Glomerular endothelial cell (primary cell): ENCODE results near the gene SENP6. TPM values are rescaled to one million over a fixed set of nuclear protein-coding genes. Genes with fewer than 3 reads are reported as not detected.
"Not testable (repeated sequence)": the region's sequence is repeated elsewhere in the genome, so short reads cannot be mapped to it uniquely, and the experiment has no call there.

Experiments
- DNase-seq: peaks from one replicate; pipeline ENCODE4 v3.0.0-alpha.2; 2011; ENCODE audit warnings: low read depth, low spot score; ENCODE audit errors: extremely low read depth
- total RNA-seq: library from RNA; depleted of rRNA; stranded (reverse); fragments of >200 nt; gene quantifications from 2 replicates; pipeline ENCODE4 v1.2.3, GENCODE V29; 2015

The SENP6 gene
- total RNA-seq, 1 donor from 2014 or later, result 76.7 TPM

DNA sequence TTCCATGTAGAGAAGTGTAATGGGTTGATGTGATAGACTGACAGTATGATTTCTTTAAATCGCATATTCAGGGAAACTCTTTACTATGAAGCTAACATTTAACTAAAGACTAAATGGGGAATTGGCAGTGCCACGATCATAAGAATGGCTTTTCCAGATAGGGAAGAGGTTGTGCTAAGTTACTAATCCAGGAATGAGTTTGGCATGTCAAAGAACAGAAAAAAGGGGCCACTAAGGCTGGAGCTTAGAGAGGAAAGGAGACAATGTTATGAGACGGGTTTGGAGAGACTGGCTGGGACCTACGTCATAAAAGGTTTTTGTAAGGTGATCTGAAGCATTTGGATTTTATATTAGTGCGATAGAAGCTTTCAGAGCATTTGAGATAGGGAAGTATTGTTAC is 40.6 kb downstream of the SENP6 start:
- DNase-seq, result no peak

DNA sequence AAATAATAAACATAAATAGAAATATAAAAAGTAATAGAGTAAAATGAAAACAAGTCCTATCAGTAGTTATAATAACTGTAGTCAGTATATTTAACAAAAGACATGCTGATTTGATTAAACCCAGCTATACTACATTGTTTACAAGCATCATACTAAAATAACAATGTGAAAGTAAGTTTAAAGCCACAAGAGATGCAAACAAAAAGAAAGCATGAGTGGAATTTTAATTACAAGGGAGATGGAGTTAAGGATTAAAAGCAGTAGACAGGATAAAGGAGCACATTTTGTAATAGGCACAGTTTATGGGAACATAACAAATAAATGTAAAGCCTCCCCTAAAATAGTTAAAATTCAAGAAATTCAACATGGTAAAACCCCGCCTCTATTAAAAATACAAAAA is 41.5 kb downstream of the SENP6 start:
- no peak for DNase-seq

DNA sequence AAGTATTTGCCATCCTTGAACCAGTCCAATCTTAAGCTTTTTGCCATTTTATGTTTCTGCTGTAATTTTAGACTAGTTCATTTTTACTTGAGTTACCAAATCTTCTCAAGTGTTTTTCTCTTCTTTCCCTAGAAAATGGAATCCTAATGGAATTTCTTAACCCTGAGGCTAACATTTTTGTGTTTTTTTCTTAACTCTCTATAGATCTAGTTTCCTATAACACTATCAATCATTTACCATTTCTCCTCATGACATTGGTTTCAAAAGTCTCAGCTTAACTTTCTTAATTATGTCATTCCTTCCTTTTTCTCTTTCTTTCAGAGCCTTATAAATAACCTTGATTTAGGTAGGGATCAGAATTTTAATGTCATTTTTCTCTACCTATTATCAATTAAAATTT is 54.8 kb downstream of the SENP6 start:
- no peak for DNase-seq

DNA sequence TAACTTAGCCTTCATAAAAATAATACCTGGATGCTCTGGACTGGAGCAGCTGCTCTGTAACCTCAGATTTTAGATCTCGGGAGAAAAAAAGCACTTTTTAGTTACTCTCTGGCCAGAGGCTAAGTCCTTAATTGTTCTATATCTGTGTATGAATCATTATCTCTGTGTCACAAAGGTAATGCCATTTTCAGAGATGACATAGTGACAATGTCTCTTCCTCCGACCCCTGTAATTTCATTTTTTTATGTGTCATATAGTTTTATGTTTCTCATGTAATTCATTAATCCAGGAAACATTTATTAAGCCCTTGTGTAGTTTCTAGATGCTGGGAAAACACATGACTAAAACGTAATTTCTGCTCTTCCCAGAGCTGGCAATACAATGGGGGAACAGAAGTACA is 55.6 kb downstream of the SENP6 start:
- DNase-seq, result no peak

DNA sequence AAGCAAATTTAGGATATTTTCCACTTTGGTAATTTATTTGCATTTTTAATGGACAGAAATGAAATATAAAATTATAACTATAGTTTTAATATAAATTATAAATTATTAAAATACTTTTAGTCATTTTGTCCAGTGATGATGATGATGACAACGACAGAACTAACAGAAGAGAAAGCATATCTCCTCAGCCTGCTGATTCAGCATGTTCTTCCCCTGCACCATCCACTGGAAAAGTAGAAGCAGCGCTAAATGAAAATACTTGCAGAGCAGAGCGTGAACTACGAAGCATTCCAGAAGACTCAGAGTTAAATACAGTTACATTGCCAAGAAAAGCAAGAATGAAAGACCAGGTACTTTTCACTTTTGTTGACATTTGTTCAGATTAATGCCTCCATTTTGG is 64.9 kb downstream of the SENP6 start:
- no peak for DNase-seq

DNA sequence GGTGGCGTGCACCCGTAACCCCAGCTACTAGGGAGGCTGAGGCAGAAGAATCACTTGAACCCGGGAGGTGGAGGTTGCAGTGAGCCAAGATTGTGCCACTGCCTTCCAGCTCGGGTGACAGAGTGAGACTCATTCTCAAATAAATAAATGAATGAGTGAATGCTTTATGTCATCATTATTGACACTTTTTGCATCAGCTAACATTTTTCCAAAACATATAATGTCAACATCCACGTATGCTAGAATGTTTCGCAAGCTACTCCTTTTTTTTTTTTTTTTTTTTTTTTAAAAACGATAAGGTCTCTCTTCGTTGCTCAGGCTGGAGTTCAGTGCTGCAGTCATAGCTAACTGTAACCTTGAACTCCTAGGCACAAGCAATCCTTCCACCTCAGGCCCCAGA is 72.2 kb downstream of the SENP6 start:
- no peak for DNase-seq

DNA sequence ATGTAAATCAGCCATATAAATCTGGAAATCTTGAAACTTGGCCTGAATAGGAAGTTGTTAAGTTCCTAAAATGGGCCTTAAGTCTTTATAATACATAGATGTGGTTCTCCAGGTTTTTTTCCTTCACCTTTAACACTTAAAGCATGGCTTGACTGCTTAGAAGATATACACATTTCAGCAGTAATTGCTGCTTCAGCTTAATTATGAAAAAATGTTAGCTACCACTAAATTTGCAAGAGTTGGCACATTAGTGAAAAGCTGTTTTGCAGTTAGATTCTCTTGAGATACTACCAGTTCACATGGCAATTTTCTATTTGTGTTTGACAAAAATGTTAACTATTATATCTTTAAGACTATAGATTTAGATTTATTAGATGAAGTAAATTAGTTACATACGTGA is 74.7 kb downstream of the SENP6 start:
- DNase-seq, result no peak

DNA sequence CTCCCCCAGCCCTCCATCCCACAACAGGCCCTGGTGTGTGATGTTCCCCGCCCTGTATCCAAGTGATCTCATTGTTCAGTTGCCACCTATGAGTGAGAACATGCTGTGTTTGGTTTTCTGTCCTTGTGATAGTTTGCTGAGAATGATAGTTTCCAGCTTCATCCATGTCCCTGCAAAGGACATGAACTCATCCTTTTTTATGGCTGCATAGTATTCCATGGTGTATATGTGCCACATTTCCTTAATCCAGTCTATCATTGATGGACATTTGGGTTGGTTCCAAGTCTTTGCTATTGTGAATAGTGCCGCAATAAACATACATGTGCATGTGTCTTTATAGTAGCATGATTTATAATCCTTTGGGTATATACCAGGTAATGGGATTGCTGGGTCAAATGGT is 80.9 kb downstream of the SENP6 start:
- DNase-seq, result not testable (repeated sequence)

DNA sequence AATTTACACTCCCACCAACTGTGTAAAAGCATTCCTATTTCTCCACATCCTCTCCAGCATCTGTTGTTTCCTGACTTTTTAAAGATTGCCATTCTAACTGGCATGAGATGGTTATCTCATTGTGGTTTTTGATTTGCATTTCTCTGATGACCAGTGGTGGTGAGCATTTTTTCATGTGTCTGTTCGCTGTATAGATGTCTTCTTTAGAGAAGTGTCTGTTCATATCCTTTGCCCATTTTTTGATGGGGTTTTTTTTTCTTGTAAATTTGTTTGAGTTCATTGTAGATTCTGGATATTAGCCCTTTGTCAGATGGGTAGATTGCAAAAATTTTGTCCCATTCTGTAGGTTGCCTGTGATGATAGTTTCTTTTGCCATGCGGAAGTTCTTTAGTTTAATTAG is 81.3 kb downstream of the SENP6 start:
- DNase-seq, result not testable (repeated sequence)

DNA sequence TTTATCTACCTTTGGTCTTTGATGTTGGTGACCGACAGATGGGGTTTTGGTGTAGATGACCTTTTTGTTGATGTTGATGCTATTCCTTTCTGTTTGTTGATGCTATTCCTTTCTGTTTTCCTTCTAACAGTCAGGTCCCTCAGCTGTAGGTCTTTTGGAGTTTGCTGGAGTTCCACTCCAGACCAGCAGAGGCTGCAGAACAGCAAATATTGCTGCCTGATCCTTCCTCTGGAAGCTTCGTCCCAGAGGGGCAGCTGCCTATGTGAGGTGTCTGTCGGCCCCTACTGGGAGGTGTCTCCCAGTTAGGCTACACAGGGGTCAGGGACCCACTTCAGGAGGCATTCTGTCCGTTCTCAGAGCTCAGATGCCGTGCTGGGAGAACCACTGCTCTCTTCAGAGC is 85.9 kb downstream of the SENP6 start:
- not testable (repeated sequence) for DNase-seq

DNA sequence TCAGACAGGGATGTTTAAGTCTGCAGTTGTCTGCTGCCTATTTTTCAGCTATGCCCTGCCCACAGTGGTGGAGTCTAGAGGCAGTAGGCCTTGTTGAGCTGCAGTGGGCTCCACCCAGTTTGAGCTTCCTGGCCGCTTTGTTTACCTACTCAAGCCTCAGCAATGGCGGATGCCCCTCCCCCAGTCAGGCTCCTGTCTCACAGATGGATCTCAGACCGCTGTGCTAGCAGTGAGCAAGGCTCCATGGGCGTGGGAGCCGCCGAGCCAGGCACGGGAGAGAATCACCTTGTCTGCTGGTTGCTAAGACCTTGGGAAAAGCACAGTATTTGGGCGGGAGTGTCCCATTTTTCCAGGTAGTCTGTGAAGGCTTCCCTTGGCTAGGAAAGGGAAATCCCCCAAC is 86.3 kb downstream of the SENP6 start:
- not testable (repeated sequence) for DNase-seq

DNA sequence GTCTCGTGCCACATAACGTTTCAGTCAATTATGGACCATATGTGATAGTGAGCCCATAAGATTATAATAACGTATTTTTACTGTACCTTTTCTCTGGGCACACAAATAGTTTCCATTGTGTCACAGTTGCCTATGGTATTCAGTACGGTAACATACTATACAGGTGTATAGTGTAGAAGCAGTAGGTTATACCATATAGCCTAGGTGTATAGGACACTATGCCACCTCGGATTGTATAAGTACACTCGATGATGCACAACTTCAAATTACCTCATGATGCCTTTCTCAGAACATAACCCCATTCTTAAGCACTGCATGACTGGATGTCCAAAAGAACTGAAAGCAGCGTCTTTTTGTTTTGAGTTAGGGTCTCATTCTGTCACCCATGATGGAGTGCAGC is 87.9 kb downstream of the SENP6 start:
- no peak for DNase-seq

DNA sequence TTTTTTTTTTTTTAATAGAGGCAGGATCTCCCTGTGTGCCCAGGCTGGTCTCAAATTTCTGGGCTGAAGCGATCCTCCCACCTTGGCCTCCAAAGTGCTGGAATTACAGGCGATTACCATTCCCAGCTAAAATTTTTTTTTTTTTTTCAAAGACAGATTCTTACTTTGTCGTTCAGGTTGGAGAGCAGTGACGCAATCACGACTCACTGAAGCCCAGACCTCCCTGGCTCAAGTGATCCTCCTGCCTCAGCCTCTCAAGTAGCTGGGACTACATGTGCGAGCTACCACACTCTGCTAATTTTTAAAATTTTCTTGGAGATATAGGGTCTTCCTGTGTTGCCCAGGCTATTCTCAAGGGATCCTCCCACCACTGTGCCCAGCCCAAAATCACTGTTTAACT is 89.3 kb downstream of the SENP6 start:
- no peak for DNase-seq

DNA sequence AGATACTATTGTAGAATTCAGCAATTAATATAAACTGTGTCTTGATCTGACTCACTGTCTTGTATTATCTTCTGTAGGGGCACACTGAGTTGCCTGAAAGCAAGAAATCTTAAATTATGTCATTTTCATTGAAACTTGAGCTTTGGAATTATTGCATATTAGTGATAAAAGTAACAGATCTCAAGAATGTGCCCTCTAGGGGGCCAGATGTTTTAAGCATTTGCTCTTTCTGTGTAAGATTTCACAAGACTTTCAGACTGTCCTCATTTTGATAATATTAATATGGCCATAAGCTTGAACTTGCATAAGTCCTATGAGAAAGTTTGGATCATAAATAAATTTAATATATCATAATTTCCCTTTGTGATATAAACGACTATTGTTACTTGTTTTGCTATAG is 91.9 kb downstream of the SENP6 start:
- DNase-seq, result no peak

DNA sequence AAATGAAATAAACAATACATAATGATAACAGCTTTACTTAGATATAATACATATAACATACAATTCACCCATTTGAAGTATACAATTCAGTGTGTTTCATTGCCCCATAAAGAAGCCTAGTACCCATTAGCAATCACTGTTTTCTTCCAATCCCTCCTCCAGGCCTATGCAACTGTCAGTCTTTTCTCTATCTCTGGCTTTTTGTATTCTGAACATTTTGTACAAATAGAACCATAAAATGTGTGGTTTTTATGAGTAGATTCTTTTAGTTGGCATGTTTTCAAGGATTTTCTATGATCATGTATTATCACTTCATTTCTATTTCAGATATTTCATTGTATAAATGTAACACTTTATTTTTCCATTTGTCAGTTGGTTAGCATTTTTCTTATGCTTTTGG is 92.7 kb downstream of the SENP6 start:
- DNase-seq, result no peak

DNA sequence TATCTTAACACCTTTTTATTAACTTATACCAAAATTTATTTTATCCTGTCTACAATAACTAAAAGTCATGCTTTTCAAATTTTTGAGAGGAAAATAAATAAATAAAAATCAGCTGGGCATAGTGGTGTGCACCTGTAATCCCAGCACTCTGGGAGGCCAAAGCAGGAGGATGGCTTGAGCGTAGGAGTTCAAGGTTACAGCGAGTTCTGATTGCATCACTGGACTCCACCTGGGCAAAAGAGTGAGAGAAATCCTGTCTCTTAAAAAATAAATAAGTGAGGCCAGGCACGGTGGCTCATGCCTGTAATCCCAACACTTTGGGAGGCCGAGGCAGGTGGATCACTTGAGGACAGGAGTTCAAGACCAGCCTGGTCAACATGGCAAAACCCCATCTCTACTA is 106.7 kb downstream of the SENP6 start:
- DNase-seq, result not testable (repeated sequence)

DNA sequence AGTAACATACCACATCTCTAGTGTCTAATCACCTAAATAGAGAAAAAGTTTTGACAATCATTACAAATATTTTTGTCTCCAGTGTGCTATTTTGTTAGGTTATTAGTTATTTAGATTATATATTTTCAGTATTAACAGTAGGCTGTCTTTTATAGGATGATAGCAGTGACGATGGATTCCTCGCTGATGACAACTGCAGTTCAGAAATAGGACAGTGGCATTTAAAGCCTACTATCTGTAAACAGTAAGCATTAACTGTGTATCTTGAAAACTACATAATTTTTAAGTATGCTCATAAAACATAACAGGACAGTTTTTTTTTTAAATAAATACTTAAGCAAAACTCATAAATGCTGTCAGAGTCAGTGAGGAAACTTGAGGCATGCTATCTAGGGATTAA is 109.5 kb downstream of the SENP6 start:
- DNase-seq, result no peak

DNA sequence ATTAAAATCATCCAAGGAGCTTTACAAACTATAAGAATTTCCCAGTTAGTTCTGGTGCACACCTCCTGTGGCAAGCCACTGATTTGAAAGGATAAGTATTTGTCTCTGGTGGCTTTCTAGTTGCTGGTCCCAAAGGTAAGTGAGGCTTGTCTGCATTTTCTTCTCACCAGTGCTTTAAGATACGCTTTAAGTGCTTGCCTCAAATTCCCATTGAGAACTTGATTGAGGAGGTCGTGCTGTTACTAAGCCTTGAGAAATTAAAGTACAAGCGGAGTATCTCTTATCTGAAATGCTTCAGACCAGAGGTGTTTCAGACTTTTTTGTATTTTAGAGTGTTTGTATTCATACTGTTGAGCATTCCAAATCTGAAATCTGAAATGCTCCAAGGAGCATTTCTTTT is 117.5 kb downstream of the SENP6 start:
- DNase-seq, result no peak

DNA sequence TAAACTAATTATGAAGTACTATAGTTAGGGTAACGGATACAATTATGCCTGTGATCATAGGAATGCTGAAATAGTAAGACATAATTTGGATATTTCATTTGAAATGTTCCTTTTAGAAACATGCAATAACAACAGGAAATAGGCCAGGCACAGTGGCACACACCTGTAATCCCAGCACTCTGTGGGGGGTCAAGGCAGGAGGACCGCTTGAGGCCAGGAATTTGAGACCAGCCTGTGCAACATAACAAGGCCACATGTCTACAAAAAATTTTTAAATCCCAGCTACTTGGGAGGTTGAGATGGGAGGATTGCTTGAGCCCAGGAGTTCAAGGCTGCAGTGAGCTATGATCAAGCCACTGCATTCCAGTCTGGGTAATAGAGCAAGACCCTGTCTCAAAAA is 121.7 kb downstream of the SENP6 start:
- no peak for DNase-seq

DNA sequence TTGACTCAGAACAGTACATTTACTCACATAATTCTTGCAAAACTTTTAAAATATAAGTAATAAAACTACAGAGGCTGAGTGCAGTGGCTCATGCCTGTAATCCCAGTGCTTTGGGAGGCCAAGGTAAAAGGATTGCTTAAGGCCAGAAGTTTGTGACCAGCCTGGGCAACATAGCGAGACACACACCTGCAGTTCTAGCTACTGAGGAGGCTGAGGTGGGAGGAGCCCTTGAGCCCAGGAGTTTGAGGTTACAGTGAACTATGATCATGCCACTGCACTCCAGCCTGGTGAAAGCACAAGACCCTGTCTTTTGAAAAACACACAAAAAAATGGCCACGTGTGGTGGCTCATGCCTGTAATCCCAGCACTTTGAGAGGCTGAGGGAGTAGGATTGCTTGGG is 125.5 kb downstream of the SENP6 start:
- no peak for DNase-seq

DNA sequence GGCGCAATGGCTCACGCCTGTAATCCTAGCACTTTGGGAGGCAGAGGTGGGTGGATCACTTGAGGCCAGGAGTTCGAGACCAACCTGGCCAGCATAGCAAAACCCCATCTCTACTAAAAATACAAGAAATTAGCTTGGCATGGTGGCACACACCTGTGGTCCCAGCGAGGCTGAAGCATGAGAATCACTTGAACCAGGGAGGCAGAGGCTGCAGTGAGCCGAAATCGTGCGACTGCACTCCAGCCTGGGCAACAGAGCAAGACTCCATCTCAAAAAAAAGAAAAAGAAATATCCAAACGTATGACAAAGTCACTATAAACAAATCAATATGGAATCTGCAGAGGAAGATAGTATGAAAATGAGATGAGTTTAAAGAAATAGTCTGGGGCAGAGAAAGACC is 129.3 kb downstream of the SENP6 start:
- DNase-seq, result not testable (repeated sequence)

DNA sequence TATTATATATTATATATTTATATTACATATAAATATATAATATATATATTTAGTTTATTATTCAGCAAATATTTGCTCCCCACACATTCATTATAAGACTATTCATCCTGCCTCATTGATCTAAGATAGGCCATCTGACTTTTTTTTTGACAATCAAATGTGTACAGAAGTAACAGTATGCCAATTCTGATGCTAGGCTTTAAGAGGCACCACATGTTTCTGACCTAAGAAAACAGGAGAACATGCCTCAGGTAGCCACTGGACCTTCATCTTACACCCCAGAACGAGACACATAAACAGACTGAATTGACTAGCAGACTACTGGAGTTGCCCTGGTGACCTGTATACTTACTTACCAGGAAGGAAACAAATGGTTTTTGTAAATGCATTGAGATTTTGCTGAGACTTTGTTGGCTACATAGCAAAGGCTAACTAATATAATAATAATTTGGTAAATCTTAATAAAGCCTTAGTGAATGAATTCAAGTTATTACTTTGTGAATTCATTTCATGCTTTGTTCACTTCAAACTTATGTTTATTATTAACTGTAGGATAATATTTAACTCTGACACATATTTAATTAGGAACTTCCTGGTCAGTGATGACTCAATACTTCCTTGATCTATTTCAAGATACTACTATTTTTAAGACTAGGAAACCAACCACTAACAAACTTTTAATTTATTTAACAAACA is 134.0 kb downstream of the SENP6 start:
- DNase-seq, result peak; percentile 66

DNA sequence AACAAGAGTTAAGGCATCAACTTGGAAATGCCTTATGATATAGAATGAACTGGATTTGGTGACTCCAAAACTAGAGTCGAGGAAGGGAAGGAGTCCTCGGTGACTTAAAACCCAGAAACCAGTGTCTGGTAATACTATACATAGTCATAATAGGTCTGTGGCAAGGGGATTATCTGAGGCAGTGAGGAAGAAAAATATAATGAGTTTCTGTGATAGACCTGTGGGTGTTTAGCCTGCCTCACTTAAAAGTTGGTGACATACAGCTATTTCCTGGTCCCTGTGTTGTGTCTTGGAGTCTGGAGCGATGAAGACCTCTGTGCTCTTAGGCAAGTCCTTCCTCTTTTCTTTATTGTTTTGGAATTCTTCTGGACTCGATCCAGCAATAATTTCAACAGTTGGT is 142.3 kb downstream of the SENP6 start:
- no peak for DNase-seq
